HG02981 (cell line): Measurements from ENCODE around the gene NKIRAS1.
A peak's percentile ranks its signal among the peaks of the same experiment; 100 is the strongest.
"Not testable (repeated sequence)": the region's sequence is repeated elsewhere in the genome, so short reads cannot be mapped to it uniquely, and the experiment has no call there.

Experiments used
- ATAC-seq: cut with Tn5 transposase; IDR thresholded peaks from one replicate; pipeline ENCODE4 v1.9.1; 2021; ENCODE audit warnings: mild to moderate bottlenecking, moderate library complexity; ENCODE audit not compliant: unreplicated experiment

Gene NKIRAS1

DNA sequence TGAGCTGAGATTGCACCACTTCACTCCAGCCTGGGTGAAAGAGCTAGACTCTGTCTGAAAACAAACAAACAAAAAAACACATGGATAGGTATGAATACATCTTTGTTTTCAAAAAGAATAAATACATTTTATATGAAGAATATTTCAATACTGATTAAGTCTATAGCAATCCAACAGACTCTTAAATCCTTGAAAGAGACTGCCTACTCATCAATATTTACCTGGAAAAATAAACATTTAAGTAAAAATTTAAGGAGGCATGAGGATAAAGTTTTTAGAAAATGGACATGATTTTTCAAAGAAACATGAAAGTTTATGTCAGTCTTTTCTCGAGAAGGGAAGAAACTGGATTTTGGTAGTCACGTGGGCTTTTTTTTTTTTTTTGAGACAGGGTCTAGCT, 5.4 kb downstream of the NKIRAS1 start:
- no peak for ATAC-seq

DNA sequence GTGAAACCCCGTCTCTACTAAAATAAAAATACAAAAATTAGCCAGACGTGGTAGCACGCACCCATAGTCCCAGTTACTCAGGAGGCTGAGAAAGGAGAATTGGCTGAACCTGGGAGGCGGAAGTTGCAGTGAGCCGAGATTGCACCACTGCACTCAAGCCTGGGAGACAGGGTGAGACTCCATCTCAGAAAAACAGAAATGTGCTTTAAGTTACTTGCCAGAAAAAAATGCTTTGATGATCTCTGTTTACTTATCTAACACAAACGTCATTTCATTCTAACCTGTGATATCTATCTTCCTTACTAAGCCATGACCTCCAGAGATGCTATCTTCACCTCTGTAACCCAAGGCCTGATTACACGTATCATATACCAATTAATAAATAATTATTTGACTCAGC, 7.4 kb downstream of the NKIRAS1 start:
- ATAC-seq: no peak

DNA sequence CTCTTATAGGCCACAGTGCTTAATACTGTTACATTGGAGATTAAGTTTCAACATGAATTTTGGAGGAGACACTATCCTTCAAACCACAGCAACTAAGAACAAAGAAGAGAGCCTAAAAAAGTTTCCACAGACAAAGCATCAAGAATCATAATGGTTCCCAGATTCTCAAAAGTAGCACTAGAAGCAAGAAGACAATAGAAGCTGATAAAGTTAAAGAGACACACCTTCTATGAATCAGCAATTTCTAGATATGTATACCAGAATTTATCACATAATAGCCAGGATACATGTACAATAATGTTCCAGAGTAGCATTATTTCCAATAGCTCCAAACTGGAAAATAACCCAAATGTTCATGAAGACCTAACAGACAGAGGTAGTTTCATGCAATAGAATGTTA, 12.2 kb downstream of the NKIRAS1 start:
- ATAC-seq: no peak

DNA sequence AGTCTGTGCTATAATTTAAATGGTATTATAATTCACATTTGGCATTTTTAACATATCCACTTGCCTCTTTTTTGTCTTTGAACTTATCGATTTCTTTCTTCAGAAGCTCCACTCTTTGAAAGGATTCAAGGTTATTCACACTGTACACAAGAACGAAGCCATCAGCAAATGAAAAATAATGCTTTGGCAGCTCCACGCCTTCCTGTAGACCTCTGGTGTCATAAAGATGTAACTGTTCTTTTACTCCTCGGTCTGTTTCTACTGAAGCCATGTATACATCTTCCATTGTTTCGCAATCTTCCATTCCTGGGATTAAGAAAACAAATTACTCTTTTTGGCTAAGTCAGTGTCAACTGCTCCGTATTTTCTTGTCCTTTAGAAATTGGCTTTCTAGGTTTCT, 16.0 kb downstream of the NKIRAS1 start:
- no peak for ATAC-seq

DNA sequence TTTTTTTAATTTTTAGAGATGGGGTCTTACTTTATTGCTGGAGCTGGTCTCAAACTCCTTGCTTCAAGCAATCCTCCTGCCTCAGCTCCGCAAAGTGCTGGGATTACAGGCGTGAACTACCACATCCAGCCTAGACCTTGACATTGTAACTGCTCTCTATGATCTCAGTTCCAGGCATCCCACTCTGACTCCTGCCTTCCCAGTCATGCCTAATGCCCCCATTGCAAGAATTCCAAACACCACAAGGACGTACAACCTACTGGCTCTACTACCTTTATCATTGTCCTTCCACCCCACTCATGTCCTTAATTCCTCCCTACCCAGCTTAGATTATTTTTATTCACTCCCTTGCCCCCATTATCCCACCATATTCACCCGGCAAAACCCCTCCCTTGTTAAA, 21.6 kb downstream of the NKIRAS1 start:
- ATAC-seq: no peak

DNA sequence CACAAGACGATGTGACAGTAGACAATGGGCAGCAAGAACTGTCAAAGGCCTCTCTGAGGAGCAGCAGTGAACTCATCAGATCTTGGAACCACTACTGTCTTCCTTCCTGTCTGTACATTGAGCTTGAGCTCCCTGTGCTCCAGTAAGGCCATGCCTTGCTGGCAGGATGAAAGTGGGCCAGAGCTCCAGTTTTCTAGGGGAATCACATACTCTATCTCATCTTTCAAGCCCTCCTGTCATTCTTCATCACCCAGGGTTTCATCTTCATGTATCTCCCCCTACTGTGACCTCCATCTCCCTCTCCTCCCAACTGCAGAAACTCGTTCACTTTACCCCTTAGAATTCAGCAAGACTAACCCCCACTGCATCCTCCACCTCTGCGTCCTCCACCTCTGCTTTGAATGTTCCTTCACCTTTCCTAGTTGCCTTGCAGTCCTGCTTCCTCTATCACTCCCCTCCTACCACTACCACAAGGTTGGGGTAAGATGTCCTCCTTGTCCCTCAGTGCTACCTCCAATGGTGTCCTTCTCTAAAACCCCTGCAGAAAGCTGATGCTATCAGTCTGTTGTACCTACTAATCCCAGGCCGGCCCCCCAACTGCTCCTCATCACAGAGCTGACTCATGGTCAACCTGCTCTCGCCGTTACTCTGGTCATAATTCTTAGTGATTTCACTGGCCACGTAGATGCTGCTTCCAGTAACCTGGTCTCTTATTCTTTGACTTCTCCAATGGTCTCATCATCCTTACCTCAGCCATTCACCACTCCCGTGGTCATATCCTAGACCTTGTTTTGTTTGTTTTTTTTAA, 22.3 kb downstream of the NKIRAS1 start:
- ATAC-seq: no peak

DNA sequence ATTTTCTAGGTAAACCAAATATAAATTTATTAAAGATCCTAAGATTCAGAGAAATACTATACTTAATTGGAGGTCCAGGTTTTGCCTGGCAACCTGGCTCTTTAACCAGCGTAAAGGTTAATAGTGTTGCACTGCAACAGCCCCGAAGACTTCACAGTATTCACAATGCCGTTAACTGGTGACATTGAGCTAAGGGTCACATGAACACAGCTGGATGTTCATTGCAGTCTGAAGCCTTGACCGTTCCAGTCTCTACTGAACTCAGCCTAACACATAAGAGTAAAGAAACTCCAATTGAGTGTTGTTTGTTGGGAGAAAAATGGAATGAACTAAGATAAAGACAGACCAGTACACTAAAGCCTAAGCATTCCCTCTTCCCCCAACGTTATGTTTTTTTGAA, 26.8 kb downstream of the NKIRAS1 start:
- no peak for ATAC-seq

DNA sequence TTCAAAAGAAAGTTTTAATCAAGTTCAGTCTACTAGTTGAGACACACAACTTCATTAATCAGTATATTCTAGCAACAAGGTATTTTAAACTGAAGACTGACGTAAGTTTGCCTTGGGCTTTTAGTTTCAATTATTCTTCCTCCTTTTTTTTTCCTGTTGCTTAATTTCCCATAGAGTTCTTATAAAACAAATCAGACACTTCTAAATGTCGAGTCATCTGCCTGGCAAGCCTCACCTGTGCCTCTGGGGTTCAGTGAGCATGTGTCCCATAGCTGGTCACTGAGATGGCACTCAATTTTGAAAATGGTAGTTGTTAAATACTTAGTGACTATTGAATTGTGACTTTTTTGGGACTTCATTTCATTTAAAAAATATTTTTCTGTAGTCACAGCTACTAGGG, 27.4 kb downstream of the NKIRAS1 start:
- ATAC-seq: no peak

DNA sequence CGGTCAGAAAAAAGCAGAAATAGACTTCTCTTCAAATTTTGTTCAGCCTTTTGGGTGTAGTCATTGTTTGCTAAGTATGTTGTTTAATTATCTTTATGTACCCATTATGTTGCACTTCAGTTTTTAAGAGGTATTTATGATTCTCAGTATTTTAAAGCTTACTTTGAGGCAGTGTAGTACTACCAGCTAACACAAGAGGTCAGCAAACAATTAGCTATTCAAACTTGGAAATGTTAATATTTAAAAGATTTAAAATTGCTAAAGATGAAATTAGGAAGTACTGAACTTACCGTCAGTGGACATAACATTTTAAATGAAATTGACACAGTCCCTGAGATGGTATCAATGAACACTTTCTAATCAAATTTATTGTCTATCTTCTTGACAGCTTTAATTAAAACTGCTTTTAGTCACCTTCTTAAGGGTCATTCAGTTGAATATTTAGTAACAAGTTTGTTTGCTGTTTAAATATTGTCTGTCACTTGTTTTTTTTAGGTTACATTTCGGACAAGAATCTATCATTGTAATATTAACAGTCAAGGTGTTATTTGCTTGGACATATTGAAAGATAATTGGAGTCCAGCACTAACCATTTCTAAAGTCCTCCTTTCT, 28.1 kb downstream of the NKIRAS1 start:
- ATAC-seq: peak; percentile 40

DNA sequence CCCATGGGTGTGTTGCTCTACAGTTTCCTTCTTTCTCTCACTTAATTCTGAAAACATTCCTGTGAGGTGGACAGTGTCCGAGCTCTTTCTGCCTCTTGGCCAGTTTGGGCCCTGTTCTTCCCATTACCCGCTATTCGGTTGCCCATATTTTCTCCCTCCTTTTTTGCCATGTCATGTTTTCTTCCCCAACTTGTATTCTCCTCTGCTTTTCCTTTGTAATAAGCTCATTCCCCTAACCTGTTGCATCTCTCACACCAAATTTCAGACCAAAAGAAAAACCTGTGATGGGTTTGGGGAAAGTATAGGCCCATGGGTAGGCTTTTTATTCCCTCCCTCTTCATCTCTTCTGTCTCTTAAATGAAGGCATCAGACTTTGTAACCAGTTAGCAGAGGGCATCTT, 30.5 kb downstream of the NKIRAS1 start:
- ATAC-seq: no peak

DNA sequence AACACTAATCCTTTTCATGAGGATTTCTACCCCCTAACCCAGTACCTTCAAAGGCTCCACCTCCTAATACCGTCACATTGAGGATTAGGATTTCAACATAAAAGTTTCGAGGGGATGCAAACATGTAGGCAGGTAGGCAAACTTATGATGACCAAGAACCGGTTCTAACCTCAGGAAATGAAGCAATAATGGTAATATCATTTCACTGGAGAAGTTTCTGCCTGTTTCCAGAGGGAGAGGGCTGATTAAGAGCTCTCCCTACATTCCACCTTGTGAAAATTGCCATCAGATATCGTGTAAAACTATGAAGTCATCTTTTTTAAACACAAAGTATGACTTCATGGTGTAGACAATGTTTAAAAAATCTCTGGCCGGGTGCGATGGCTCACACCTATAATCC, 31.6 kb downstream of the NKIRAS1 start:
- ATAC-seq: no peak

DNA sequence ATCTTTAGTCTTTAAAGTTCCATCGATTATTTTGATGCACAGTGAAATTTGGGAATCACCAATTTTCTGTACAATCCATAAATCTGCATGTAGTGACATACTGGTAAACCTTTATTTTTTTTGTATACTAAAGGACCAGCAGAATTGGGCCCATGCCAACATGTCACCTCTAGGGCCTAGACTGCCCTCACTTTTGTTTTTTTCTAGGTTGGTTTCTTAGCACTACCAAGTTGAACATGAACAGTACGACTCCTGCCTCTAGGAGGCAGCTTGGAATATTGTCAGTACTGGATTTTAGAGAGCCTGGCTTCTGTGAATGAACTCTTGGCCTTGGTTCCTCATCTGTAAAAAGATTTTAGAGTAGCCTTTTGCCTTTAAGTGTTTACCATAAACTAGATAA, 32.3 kb downstream of the NKIRAS1 start:
- no peak for ATAC-seq

DNA sequence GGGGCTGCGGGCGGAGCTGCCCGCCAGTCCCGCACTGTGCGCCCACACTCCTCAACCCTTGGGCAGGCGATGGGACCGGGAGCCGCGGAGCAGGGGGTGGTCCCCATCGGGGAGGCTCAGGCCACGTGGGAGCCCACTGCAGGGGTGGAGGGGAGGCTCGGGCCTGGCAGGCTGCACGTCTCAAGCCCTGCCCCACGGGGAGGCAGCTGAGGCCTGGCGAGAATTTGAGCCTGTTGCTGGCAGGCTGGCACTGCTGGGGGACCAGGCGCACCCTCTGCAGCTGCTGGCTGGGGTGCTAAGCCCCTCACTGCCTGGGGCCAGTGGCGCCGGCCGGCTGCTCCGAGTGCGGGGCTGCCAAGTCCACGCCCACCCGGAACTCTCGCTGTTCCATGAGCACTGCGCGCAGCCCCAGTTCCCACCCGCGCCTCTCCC, 34.3 kb downstream of the NKIRAS1 start:
- ATAC-seq: no peak

DNA sequence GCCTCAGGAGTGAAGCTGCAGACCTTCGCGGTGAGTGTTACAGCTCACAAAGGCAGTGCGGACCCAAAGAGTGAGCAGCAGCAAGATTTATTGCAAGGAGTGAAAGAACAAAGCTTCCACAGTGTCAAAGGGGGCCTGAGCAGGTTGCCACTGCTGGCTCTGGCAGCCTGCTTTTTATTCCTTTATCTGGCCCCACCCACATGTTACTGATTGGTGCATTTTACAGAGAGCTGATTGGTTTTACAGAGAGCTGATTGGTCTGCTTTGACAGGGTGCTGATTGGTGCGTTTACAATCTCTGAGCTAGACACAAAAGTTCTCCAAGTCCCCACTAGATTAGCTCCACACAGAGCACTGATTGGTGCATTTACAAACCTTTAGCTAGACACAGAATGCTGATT, 34.8 kb downstream of the NKIRAS1 start:
- ATAC-seq: not testable (repeated sequence)

DNA sequence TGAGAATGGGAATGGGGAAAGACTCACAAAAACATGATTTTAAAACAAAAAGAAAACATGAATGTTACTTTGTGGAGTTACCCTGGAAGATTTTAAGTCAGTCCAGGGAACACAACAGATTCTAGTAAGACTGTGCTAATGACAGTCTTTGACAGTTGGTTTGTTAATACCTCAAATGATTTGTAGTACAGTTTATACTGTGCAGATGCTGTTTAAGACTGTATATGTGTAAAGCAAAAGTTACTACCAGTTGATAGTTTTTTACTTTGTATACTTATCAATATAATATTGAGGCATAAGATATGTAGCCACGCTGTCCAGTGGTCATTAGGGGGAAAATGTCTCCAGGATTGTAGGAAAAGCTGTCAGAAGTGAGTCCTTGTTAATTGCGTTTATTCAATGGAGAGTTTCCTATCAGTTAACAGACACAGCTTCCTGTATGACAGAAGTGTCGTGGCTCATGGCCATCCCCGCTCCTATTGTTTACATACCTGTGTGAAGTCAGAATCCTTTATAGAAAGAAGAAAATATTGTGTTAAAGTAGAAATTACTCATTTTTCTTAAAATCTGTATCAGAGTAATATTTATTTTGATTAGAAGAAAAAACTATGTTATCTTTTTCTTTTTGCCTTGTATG, 36.0 kb downstream of the NKIRAS1 start:
- no peak for ATAC-seq

DNA sequence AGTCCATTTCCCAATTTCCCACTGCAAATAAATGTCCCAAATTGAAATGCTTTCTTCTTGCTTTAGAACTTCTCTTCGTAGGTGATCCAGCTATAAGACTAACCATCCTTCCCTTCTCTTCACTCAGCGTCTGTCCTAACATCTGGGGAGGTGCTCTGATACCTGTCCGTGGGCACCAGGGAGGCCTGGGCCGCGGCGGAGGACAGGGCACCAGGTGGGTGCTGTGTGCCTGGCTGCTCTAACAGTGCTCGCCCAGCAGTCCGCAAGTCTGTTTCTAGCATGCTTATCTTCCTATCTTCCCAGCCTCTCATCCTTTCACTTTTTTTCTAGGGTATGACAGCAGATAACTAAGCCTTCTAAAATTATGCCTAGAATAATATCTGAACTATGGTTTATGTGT, 37.3 kb downstream of the NKIRAS1 start:
- ATAC-seq: no peak

DNA sequence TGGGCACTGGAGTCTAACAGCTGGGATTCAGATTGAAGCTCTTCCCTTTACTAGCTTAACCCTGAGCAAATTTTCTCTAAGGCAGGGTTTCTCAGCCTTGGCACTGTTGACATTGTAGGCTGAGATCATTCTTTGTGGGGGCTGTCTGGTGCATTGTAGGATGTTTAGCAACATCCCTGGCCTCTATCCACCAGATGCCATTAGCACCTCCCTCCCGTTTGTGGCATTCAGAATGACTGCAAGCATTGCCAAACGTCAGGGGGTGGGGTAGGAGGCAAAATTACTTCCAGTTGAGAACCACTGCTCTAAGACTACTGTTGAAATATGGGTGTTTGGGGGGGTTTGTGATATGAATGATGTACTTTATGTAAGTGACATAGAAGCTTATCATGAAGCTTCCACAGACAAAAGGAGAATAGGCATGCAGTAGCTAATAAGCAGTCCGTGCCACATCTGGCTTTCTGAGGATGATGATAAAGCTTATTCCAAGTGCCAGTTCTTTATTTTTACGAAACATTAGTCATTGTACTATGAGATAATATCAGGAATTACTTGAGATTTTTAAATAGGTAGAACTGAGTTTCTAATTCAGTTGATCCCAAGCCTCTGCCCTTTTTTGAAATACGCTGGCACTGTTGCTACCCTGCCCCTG, 39.3 kb downstream of the NKIRAS1 start:
- ATAC-seq: no peak

DNA sequence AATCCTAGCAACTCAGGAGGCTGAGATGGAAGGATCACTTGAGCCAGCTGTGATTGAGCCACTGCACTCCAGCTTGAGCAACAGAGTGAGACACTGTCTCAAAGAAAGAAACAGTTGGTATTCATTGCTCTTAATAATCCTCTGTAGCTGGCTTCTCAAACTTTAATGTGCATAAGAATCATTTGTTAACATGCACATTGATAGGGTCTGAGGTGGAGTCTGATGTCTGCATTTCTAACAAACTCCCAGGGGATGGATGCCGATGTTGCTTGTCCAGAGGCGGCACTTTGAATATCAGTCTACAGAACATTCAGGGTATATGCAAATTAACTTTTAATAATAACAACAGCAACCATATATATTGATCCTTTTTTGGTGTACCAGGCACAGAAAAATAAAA, 39.9 kb downstream of the NKIRAS1 start:
- ATAC-seq: no peak

DNA sequence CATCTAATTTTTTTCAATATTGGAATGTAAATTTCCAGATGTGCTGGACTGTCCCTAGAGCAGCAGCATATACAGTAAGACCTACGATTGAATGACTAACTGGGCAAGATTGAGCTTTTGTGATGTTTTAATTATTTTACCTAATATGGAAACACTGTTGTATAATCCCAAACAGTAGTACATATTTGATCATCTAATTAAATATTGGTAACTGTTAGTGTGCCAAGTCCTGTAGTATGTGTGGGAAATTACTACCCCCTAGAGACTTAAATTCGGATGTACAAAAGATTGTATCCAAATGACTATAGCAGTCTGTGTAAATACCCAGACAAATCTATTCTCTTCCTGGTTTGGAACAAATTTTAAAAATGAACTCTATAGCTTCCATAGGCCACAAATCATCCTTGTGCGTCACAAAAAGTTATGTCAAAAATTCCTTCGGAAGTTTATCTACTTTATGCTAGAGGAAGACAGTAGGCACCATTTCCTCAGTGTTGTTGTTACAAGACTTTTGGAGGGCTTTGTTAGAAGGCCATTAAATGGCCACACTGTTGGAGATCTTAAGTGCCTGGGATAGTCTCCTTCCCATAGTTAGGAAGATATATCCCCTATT, 41.6 kb downstream of the NKIRAS1 start:
- no peak for ATAC-seq

DNA sequence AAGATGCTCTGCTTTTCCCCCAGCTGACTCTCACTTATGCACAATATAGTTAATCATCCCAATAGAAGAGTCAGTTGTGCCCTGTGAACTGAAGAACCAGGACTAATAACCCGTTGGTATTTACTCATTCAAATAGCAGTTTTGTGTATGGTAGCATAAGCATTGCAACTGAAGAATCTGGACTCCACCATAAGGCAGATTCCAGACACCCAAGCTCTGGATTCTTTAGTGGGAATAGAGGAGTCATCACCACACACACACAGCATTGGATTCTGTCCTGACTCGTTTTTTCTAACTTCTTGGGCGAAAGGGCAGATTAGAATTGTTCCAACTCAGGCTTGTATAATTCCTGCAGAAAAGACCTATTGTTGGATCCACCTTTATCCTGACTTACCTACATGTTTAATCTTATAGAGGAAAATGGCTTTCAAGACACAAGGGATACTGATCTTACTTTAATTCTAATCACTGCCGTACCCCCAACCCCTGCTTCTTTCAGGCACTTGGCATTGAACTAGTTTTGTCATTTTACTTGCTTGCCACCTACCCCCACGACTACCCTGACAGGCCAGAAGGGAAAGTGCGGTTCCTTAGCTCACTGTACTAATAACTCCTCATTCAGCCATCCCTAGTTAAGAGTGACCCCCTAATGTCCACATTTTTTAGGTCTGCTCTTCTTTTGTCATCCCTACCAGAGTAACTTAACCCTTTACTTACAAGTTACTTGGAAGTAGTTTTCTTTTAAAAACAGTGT, 42.3 kb downstream of the NKIRAS1 start:
- ATAC-seq: no peak

DNA sequence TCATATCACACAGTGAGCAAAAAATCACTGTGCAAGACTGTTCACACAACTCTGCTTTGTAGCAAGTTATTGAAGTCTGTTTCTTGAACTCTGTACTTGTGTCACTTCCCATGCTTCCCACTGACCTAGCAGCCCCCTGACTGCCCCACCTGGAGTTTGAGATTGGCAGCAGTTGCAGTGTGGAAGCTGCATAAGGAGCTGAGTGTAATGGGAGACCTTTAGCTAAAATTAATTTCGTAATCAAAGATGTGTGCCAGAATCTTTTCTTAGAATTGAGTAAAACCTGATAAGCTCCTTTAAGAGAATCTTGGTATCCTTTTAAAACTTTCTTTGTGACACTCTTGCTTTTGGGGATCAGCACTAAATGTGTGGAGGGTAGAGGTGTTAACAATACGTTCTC, 42.8 kb downstream of the NKIRAS1 start:
- ATAC-seq: no peak
